HL-60 (cell line): ENCODE data around the gene ZFHX2.

Experiments
- CTCF ChIP-seq: IDR thresholded peaks from one replicate; pipeline ENCODE4 v1.5.1; 2011; ENCODE audit warnings: low read length, control low read depth, inconsistent platforms; ENCODE audit not compliant: insufficient read depth
- POLR2AphosphoS5 ChIP-seq: IDR thresholded peaks from 2 replicates; pipeline ENCODE4 v1.6.1; 2012; ENCODE audit warnings: low read depth
- SPI1 ChIP-seq: IDR thresholded peaks from 2 replicates; pipeline ENCODE4 v1.6.1; 2012; ENCODE audit warnings: low read depth, mild to moderate bottlenecking, borderline replicate concordance

GRCh38 chr14:23580152-23580926, 28.8 kb upstream of the ZFHX2 start:
- no peak for TF ChIP-seq CTCF
- no peak for TF ChIP-seq POLR2AphosphoS5
- TF ChIP-seq SPI1 = no peak
